HEK293 (cell line): ENCODE results near the gene FAM13B.

ENCODE experiments used
- CTCF ChIA-PET: fragments of 350-600 bp; formaldehyde crosslinking; extraction: SDS; loops from one replicate; lab custom pipeline; 2021; ENCODE audit warnings: antibody characterized with exemption; lab: Yijun Ruan, JAX
- POLR2A ChIA-PET: fragments of 300-600 bp; formaldehyde crosslinking; extraction: SDS; loops from one replicate; lab custom pipeline; 2020; ENCODE audit warnings: antibody characterized with exemption, inconsistent platforms; lab: Yijun Ruan, JAX
- H3K27ac ChIP-seq: fragments of 200-500 bp; sonication (Bioruptor generic); 2 replicates; pipeline ENCODE4 v1.5.1; 2014; ENCODE audit warnings: low read depth, low read length, control low read depth, inconsistent platforms; ENCODE audit errors: extremely low read depth
- H3K36me3 ChIP-seq, 2 experiments: fragments of 200-500 bp in 1 of 2; sonication (Bioruptor generic) in 1 of 2; 1 replicate in 1 of 2; 2 replicates in 1 of 2; pipeline ENCODE4 v1.5.1; 2014 to 2017; ENCODE audit warnings: inconsistent platforms in 2 of 2, low read length in 2 of 2; ENCODE audit not compliant: control insufficient read depth in 2 of 2, insufficient read depth in 1 of 2
- H3K4me1 ChIP-seq: fragments of 200-500 bp; sonication (Bioruptor generic); 2 replicates; pipeline ENCODE4 v1.5.1; 2014; ENCODE audit warnings: mild to moderate bottlenecking, low read length, inconsistent platforms; ENCODE audit not compliant: control insufficient read depth, insufficient read depth
- H3K4me3 ChIP-seq: 2 replicates; pipeline ENCODE4 v1.5.1; 2011; ENCODE audit warnings: low read depth, mild to moderate bottlenecking, control low read depth, low read length, moderate library complexity
- H3K9me3 ChIP-seq: fragments of 200-500 bp; sonication (Bioruptor generic); 2 replicates; pipeline ENCODE4 v1.5.1; 2014; ENCODE audit warnings: low read depth, low read length, inconsistent platforms; ENCODE audit not compliant: control insufficient read depth, insufficient read depth
- BCL11B ChIP-seq: fragments of 450-650 bp; formaldehyde crosslinking; IDR thresholded peaks from 2 replicates; pipeline ENCODE4 v1.5.1; 2016; ENCODE audit warnings: low read depth, missing biosample characterization, missing genetic modification characterization
- GLI2 ChIP-seq: fragments of 450-650 bp; formaldehyde crosslinking; IDR thresholded peaks from 2 replicates; pipeline ENCODE4; 2017; ENCODE audit warnings: missing biosample characterization, missing genetic modification characterization, low read depth, borderline replicate concordance
- KLF17 ChIP-seq: fragments of 450-650 bp; formaldehyde crosslinking; IDR thresholded peaks from 2 replicates; pipeline ENCODE4 v1.5.1; 2016; ENCODE audit warnings: missing biosample characterization, missing genetic modification characterization
- ZBTB1 ChIP-seq: fragments of 450-650 bp; formaldehyde crosslinking; IDR thresholded peaks from 2 replicates; pipeline ENCODE4 v1.5.1; 2016; ENCODE audit warnings: missing biosample characterization, missing genetic modification characterization
- ZBTB49 ChIP-seq: fragments of 450-650 bp; formaldehyde crosslinking; IDR thresholded peaks from 2 replicates; pipeline ENCODE4 v1.5.1; 2016; ENCODE audit warnings: missing biosample characterization, missing genetic modification characterization, low read depth
- ZBTB8A ChIP-seq: fragments of 450-650 bp; formaldehyde crosslinking; IDR thresholded peaks from 2 replicates; pipeline ENCODE4 v1.5.1; 2016; ENCODE audit warnings: missing biosample characterization, missing genetic modification characterization
- ZFHX2 ChIP-seq: fragments of 450-650 bp; formaldehyde crosslinking; conservative IDR thresholded peaks from 2 replicates; pipeline ENCODE4 v1.5.1; 2016; ENCODE audit warnings: missing biosample characterization, missing genetic modification characterization
- ZFP69B ChIP-seq: fragments of 450-650 bp; formaldehyde crosslinking; IDR thresholded peaks from 2 replicates; pipeline ENCODE4 v1.5.1; 2016; ENCODE audit warnings: missing biosample characterization, missing genetic modification characterization
- ZNF18 ChIP-seq: fragments of 450-650 bp; formaldehyde crosslinking; IDR thresholded peaks from 2 replicates; pipeline ENCODE4 v1.5.1; 2016; ENCODE audit warnings: missing biosample characterization, missing genetic modification characterization
- ZNF184 ChIP-seq: fragments of 450-650 bp; IDR thresholded peaks from 2 replicates; pipeline ENCODE4 v1.5.1; 2018; ENCODE audit warnings: missing biosample characterization, mild to moderate bottlenecking, missing genetic modification characterization
- ZNF335 ChIP-seq: fragments of 450-650 bp; formaldehyde crosslinking; conservative IDR thresholded peaks from 2 replicates; pipeline ENCODE4 v1.5.1; 2016; ENCODE audit warnings: missing biosample characterization, missing genetic modification characterization
- ZNF394 ChIP-seq: fragments of 450-650 bp; formaldehyde crosslinking; IDR thresholded peaks from 2 replicates; pipeline ENCODE4 v1.5.1; 2016; ENCODE audit warnings: missing biosample characterization, missing genetic modification characterization, mild to moderate bottlenecking, moderate library complexity, borderline replicate concordance
- ZNF426 ChIP-seq: fragments of 450-650 bp; formaldehyde crosslinking; IDR thresholded peaks from 2 replicates; pipeline ENCODE4 v1.5.1; 2017; ENCODE audit warnings: missing biosample characterization, missing genetic modification characterization, mild to moderate bottlenecking, inconsistent platforms, moderate library complexity
- ZNF530 ChIP-seq: fragments of 450-650 bp; formaldehyde crosslinking; IDR thresholded peaks from 2 replicates; pipeline ENCODE4 v1.5.1; 2016; ENCODE audit warnings: low read depth, missing biosample characterization, missing genetic modification characterization
- ZNF544 ChIP-seq: fragments of 450-650 bp; formaldehyde crosslinking; IDR thresholded peaks from 2 replicates; pipeline ENCODE4 v1.5.0; 2017; ENCODE audit warnings: missing biosample characterization, missing genetic modification characterization
- ZNF549 ChIP-seq: fragments of 450-650 bp; IDR thresholded peaks from 2 replicates; pipeline ENCODE4 v1.5.1; 2018; ENCODE audit warnings: missing biosample characterization, missing genetic modification characterization, mild to moderate bottlenecking, inconsistent platforms, moderate library complexity
- ZNF610 ChIP-seq: fragments of 450-650 bp; formaldehyde crosslinking; IDR thresholded peaks from 2 replicates; pipeline ENCODE4 v1.5.1; 2016; ENCODE audit warnings: missing biosample characterization, missing genetic modification characterization, borderline replicate concordance
- ZNF623 ChIP-seq: fragments of 450-650 bp; formaldehyde crosslinking; IDR thresholded peaks from 2 replicates; pipeline ENCODE4 v1.5.1; 2016; ENCODE audit warnings: missing biosample characterization, missing genetic modification characterization
- ZNF639 ChIP-seq: fragments of 450-650 bp; formaldehyde crosslinking; IDR thresholded peaks from 2 replicates; pipeline ENCODE4 v1.5.1; 2016; ENCODE audit warnings: missing biosample characterization, missing genetic modification characterization
- ZNF658 ChIP-seq: fragments of 450-650 bp; formaldehyde crosslinking; IDR thresholded peaks from 2 replicates; pipeline ENCODE4; 2016; ENCODE audit warnings: missing biosample characterization, missing genetic modification characterization
- ZNF768 ChIP-seq: fragments of 450-650 bp; formaldehyde crosslinking; IDR thresholded peaks from 2 replicates; pipeline ENCODE4 v1.5.1; 2018; ENCODE audit warnings: missing biosample characterization, mild to moderate bottlenecking, missing genetic modification characterization
- ZSCAN30 ChIP-seq: fragments of 450-650 bp; IDR thresholded peaks from 2 replicates; pipeline ENCODE4 v1.5.1; 2018; ENCODE audit warnings: missing biosample characterization, mild to moderate bottlenecking, missing genetic modification characterization, moderate library complexity

The FAM13B gene

GRCh38 chr5:137960141-137960540, 72.7 kb downstream of the FAM13B start:
- no peak for TF ChIP-seq ZBTB1 (tag by site-specific recombination)
- TF ChIP-seq ZNF184 (tag by site-specific recombination) = no peak
- TF ChIP-seq ZSCAN30 (tag by site-specific recombination) = no peak
- no peak for TF ChIP-seq ZNF658
- no peak for TF ChIP-seq GLI2
- no peak for TF ChIP-seq ZNF335
- no peak for TF ChIP-seq ZBTB8A (tag by site-specific recombination)
- TF ChIP-seq KLF17 (tag by site-specific recombination) = no peak
- TF ChIP-seq ZFP69B = no peak
- TF ChIP-seq ZNF610 (tag by site-specific recombination) = no peak
- no peak for TF ChIP-seq ZFHX2 (tag by site-specific recombination)
- no peak for TF ChIP-seq ZNF544
- no peak for TF ChIP-seq ZNF530 (tag by site-specific recombination)
- TF ChIP-seq, all 188 proteins: peak for 0
- Histone ChIP-seq H3K27ac (no peak overlapping the region), H3K36me3 (peaks cover 4 to 43% of the 10 kb centered on the region in 2 experiments; a peak in 2 of 3 replicates), H3K4me1 (no peaks in the 10 kb centered on the region), H3K9me3 (no peaks in the 10 kb centered on the region), H3K4me3 (no peak overlapping the region)
- POLR2A ChIA-PET = no interaction called here
- CTCF ChIA-PET = interaction anchor here (1.0 kb wide), 1 partner anchor 207 kb away, joined by 3 read pairs; no protein-coding TSS in a partner anchor

- Histone ChIP-seq H3K36me3 (peaks cover 6 to 42% of the 10 kb centered on the region in 2 experiments; a peak in 2 of 3 replicates), H3K4me3 (no peak overlapping the region), H3K9me3 (no peaks in the 10 kb centered on the region), H3K4me1 (no peaks in the 10 kb centered on the region), H3K27ac (no peak overlapping the region)
- ChIA-PET CTCF (no interaction called here), POLR2A (interaction anchor here (0.6 kb wide), 1 partner anchor 78 kb away, joined by 3 read pairs; no protein-coding TSS in a partner anchor)
- no peak for TF ChIP-seq ZNF768 (tag by site-specific recombination)
- TF ChIP-seq ZNF623 (tag by site-specific recombination) = no peak
- no peak for TF ChIP-seq ZNF394
- TF ChIP-seq ZNF426 (tag by site-specific recombination) = no peak
- no peak for TF ChIP-seq ZNF639 (tag by site-specific recombination)
- no peak for TF ChIP-seq ZBTB49 (tag by site-specific recombination)
- no peak for TF ChIP-seq BCL11B
- no peak for TF ChIP-seq ZNF549 (tag by site-specific recombination)
- no peak for TF ChIP-seq ZNF18 (tag by site-specific recombination)
These were observed 73.4 kb downstream of the FAM13B start for GRCh38 chr5:137959488-137959887.
